GM21737 (cell line): ENCODE results near the gene TMEM61.
"Not testable (repeated sequence)": the region's sequence is repeated elsewhere in the genome, so short reads cannot be mapped to it uniquely, and the experiment has no call there.

Experiments used
- ATAC-seq: cut with Tn5 transposase; IDR thresholded peaks from one replicate; pipeline ENCODE4 v1.9.1; 2021; ENCODE audit warnings: mild to moderate bottlenecking, moderate library complexity; ENCODE audit not compliant: unreplicated experiment

The TMEM61 gene

GRCh38 chr1:54998677-54999076 lies 18.2 kb downstream of the TMEM61 start, which contains the start of gene BSND:
TSS of gene BSND (plus strand) at chr1:54998933. CDS start at chr1:54999187, 254 bp downstream.
- no peak for ATAC-seq

GRCh38 chr1:55000110-55001085 lies 20.0 kb downstream of the TMEM61 start:
- no peak for ATAC-seq

- ATAC-seq, result no peak
These were observed 20.9 kb downstream of the TMEM61 start for GRCh38 chr1:55001311-55001710.

GRCh38 chr1:55002686-55003085 lies 22.3 kb downstream of the TMEM61 start:
- no peak for ATAC-seq

- no peak for ATAC-seq
These were observed 25.1 kb downstream of the TMEM61 start for GRCh38 chr1:55005351-55006140.

- ATAC-seq, result no peak
These were observed 26.5 kb downstream of the TMEM61 start for GRCh38 chr1:55006931-55007330.

- no peak for ATAC-seq
These were observed 27.2 kb downstream of the TMEM61 start for GRCh38 chr1:55007625-55008024.

GRCh38 chr1:55010194-55010886 lies 29.9 kb downstream of the TMEM61 start:
- ATAC-seq, result no peak

- ATAC-seq, result no peak
These were observed 30.4 kb downstream of the TMEM61 start for GRCh38 chr1:55010887-55011217.

GRCh38 chr1:55012661-55013060 lies 32.2 kb downstream of the TMEM61 start:
- ATAC-seq, result no peak

GRCh38 chr1:55015123-55015522 lies 34.7 kb downstream of the TMEM61 start:
- ATAC-seq, result no peak

- ATAC-seq, result no peak
These were observed 35.5 kb downstream of the TMEM61 start for GRCh38 chr1:55015731-55016620.

- no peak for ATAC-seq
These were observed 38.0 kb downstream of the TMEM61 start for GRCh38 chr1:55018395-55018794.

GRCh38 chr1:55021942-55022546 lies 41.6 kb downstream of the TMEM61 start:
- ATAC-seq, result peak; percentile 72

GRCh38 chr1:55024163-55024562 lies 43.7 kb downstream of the TMEM61 start:
- not testable (repeated sequence) for ATAC-seq

- ATAC-seq, result not testable (repeated sequence)
These were observed 46.3 kb downstream of the TMEM61 start for GRCh38 chr1:55026682-55027081.

- not testable (repeated sequence) for ATAC-seq
These were observed 50.7 kb downstream of the TMEM61 start for GRCh38 chr1:55031098-55031497.

- no peak for ATAC-seq
These were observed 52.8 kb downstream of the TMEM61 start for GRCh38 chr1:55033265-55033614.

GRCh38 chr1:55034476-55035133 lies 54.2 kb downstream of the TMEM61 start:
- no peak for ATAC-seq
